K562 (cell line): ENCODE measurements around the gene SLC39A3. TPM values are rescaled to one million over a fixed set of nuclear protein-coding genes. Genes with fewer than 3 reads are reported as not detected.

Experiments used
- ATAC-seq: fragments of 200-7000 bp; cut with Tn5 transposase; 3 replicates; pipeline ENCODE4 v1.9.1; 2020; ENCODE audit warnings: moderate library complexity
- BruUV-seq: library from RNA; stranded (reverse); fragments of 400-500 nt; replicated peaks from 2 replicates; lab custom pipeline; 2021; lab: Mats Ljungman, UMichigan
- CTCF ChIA-PET: fragments of 300-600 bp; formaldehyde crosslinking; extraction: SDS; loops from one replicate; lab custom pipeline; 2021; ENCODE audit warnings: low intra/inter-chr PET ratio; lab: Yijun Ruan, JAX
- POLR2A ChIA-PET: fragments of 300-600, 350-650 bp; sonication (Branson Sonifier 250); formaldehyde crosslinking; extraction: SDS; loops from one replicate; lab custom pipeline; 2021; ENCODE audit warnings: antibody characterized with exemption, inconsistent platforms; lab: Yijun Ruan, JAX
- DNase-seq, 4 experiments: peaks; one replicate each; pipeline versions ENCODE4 v3.0.0 to v3.0.0-alpha.2; 2011 to 2018; ENCODE audit warnings: low spot score in 3 of 4, mixed read lengths in 3 of 4; ENCODE audit errors: extremely low read depth in 1 of 4
- FAIRE-seq: peaks from 2 replicates; lab custom pipeline; 2011; peaks lifted over from hg19 to GRCh38; lab: Jason Lieb, UNC
- H2AFZ ChIP-seq: 2 replicates; pipeline ENCODE4 v1.6.0; 2011; ENCODE audit warnings: low read depth, low read length, control low read depth, inconsistent platforms
- H3K27ac ChIP-seq: fragments of 200-600 bp; 3 replicates; pipeline ENCODE4 v1.8.0; 2011; ENCODE audit warnings: low read depth, mild to moderate bottlenecking, control low read depth, inconsistent platforms, low read length, moderate library complexity, mixed read lengths; ENCODE audit errors: extremely low read depth
- H3K27me3 ChIP-seq, 2 experiments: fragments of 300-600 bp in 1 of 2; 2 replicates in 1 of 2; 3 replicates in 1 of 2; pipeline versions ENCODE4 v1.6.0 to v1.8.0; 2011; ENCODE audit warnings: inconsistent platforms in 2 of 2, low read length in 2 of 2, mild to moderate bottlenecking in 1 of 2, mixed read lengths in 1 of 2, moderate library complexity in 1 of 2; ENCODE audit not compliant: control insufficient read depth in 2 of 2, insufficient read depth in 2 of 2
- H3K36me3 ChIP-seq: fragments of 300-600 bp; 3 replicates; pipeline ENCODE4 v1.8.0; 2011; ENCODE audit warnings: mild to moderate bottlenecking, low read length, inconsistent platforms; ENCODE audit not compliant: control insufficient read depth, insufficient read depth
- H3K4me1 ChIP-seq, 2 experiments: fragments of 200-600 bp in 1 of 2; replicated peaks in 1 of 2; 2 replicates in 1 of 2; 3 replicates in 1 of 2; pipeline versions ENCODE4 v1.5.1 to v1.8.0; 2011; ENCODE audit warnings: inconsistent platforms in 2 of 2, low read length in 2 of 2, mild to moderate bottlenecking in 1 of 2, mixed read lengths in 1 of 2, moderate library complexity in 1 of 2; ENCODE audit not compliant: control insufficient read depth in 2 of 2, insufficient read depth in 2 of 2
- H3K4me2 ChIP-seq: 2 replicates; pipeline ENCODE4 v1.6.1; 2011; ENCODE audit warnings: low read length, control low read depth, inconsistent platforms, mixed read lengths; ENCODE audit not compliant: insufficient read depth
- H3K4me3 ChIP-seq: fragments of 200-600 bp; sonication (generic), shearing (Covaris generic); 2 replicates; pipeline ENCODE4 v1.5.1; 2016; ENCODE audit warnings: control low read depth, inconsistent platforms
- H3K79me2 ChIP-seq: fragments of 200-600 bp; 3 replicates; pipeline ENCODE4 v1.8.0; 2011; ENCODE audit warnings: low read length, inconsistent platforms; ENCODE audit not compliant: control insufficient read depth, insufficient read depth
- H3K9ac ChIP-seq, 2 experiments: 2 replicates each; pipeline versions ENCODE4 v1.6.0 to v1.6.1; 2011; ENCODE audit warnings: low read depth in 2 of 2, low read length in 2 of 2, control low read depth in 1 of 2, inconsistent platforms in 1 of 2, mild to moderate bottlenecking in 1 of 2, mixed read lengths in 1 of 2; ENCODE audit not compliant: insufficient read depth in 1 of 2
- H3K9me1 ChIP-seq: one replicate; pipeline ENCODE4 v1.6.0; 2011; ENCODE audit warnings: inconsistent platforms, mild to moderate bottlenecking, low read length, moderate library complexity; ENCODE audit not compliant: control insufficient read depth, insufficient read depth
- H3K9me3 ChIP-seq: replicated peaks from 2 replicates; pipeline ENCODE4 v1.5.1; 2011; ENCODE audit warnings: low read depth, low read length, inconsistent platforms; ENCODE audit not compliant: control insufficient read depth, insufficient read depth
- H4K20me1 ChIP-seq: replicated peaks from 2 replicates; pipeline ENCODE4 v1.6.1; 2011; ENCODE audit warnings: low read length, inconsistent platforms, mixed read lengths; ENCODE audit not compliant: control insufficient read depth, insufficient read depth
- CXXC5 ChIP-seq: fragments of 250-450 bp; sonication (Bioruptor Pico); IDR thresholded peaks from 2 replicates; pipeline ENCODE4 v1.8.0; 2022; ENCODE audit warnings: inconsistent platforms, mild to moderate bottlenecking, moderate library complexity
- HDAC6 ChIP-seq: IDR thresholded peaks from 2 replicates; pipeline ENCODE4 v1.6.1; 2012; ENCODE audit warnings: low read depth, mild to moderate bottlenecking, control low read depth, inconsistent platforms, low read length, moderate library complexity
- PHF21A ChIP-seq: fragments of 450-650 bp; IDR thresholded peaks from 2 replicates; pipeline ENCODE4 v1.6.1; 2017; ENCODE audit warnings: low read depth, borderline replicate concordance
- SAFB ChIP-seq: fragments of 200-400 bp; formaldehyde crosslinking; IDR thresholded peaks from 2 replicates; pipeline ENCODE4 v1.6.1; 2017; ENCODE audit warnings: low read depth, low read length, borderline replicate concordance
- U2AF1 ChIP-seq: fragments of 200-400 bp; formaldehyde crosslinking; optimal IDR thresholded peaks from 2 replicates; pipeline ENCODE3; 2017; ENCODE audit warnings: mild to moderate bottlenecking, low read depth, low read length, moderate library complexity
- XRCC4 ChIP-seq: IDR thresholded peaks from one replicate; pipeline ENCODE4 v1.6.1; 2011; ENCODE audit not compliant: insufficient read depth, insufficient read length; ENCODE audit errors: extremely low read depth
- ZKSCAN3 ChIP-seq: fragments of 250-450 bp; sonication (Bioruptor Pico); IDR thresholded peaks from 2 replicates; pipeline ENCODE4 v1.4.0; 2020
- ZNF444 ChIP-seq: fragments of 250-450 bp; sonication (Bioruptor Pico); IDR thresholded peaks from 2 replicates; pipeline ENCODE4 v1.4.0; 2020; ENCODE audit warnings: mild to moderate bottlenecking, moderate library complexity
- WGBS: fragments of 100-300 bp; shearing (Covaris generic); methylation state at CpG from one replicate; pipeline ENCODE4 v1.1.6; 2016; ENCODE audit warnings: low coverage, mixed read lengths; ENCODE audit not compliant: insufficient coverage; ENCODE audit errors: missing lambda C conversion rate; 5-methylcytosine and 5-hydroxymethylcytosine counted together
- in situ Hi-C: fragments of 300-500 bp; cut with MboI; formaldehyde crosslinking; loops from 4 replicates; pipeline ENCODE4 v1.15.0; 2018; ENCODE audit warnings: inconsistent platforms, mixed read lengths
- intact Hi-C: fragments of 100-400 bp; cut with micrococcal nuclease; formaldehyde crosslinking; loops from 2 replicates; pipeline ENCODE4 v1.14.2; 2022
- polyA plus RNA-seq, 8 experiments: library from polyadenylated mRNA; depleted of rRNA in 4 of 8; stranded (reverse) in 5 of 8; unstranded in 3 of 8; fragments of >200 nt; fragmentation: Nextera tagmentation in 2 of 8; fragmentation: Illumina TruSeq in 1 of 8; extraction: Ambion mirVana in 2 of 8; extraction: Trizol in 1 of 8; gene quantifications; 2 replicates each; pipeline versions ENCODE4 v1.2.1 to v1.2.3, GENCODE V29; 2011 to 2014; ENCODE audit warnings: inconsistent platforms in 1 of 8, missing spikeins in 1 of 8
- total RNA-seq, 7 experiments: library from RNA; depleted of rRNA in 6 of 7; stranded (reverse); fragments of >200 nt in 6 of 7; fragmentation: Illumina TruSeq in 2 of 7; extraction: Trizol in 2 of 7; gene quantifications; 2 replicates each; pipeline versions ENCODE4 v1.2.1 to v1.2.3, GENCODE V29; 2011 to 2021; ENCODE audit warnings: low replicate concordance in 1 of 7
- TF ChIP-seq, protein P1 (sequence below), 2 experiments: IDR thresholded peaks; 2 replicates each; pipeline ENCODE4 v1.6.1; 2011; ENCODE audit warnings: borderline replicate concordance in 1 of 2, control low read depth in 1 of 2, low read depth in 1 of 2, low read length in 1 of 2, mild to moderate bottlenecking in 1 of 2, mixed read lengths in 1 of 2, moderate library complexity in 1 of 2; ENCODE audit not compliant: insufficient read depth in 1 of 2, insufficient read length in 1 of 2, poor library complexity in 1 of 2, severe bottlenecking in 1 of 2; ENCODE audit errors: extremely low read depth in 1 of 2
- TF ChIP-seq, protein P2 (sequence below): fragments of 450-650 bp; formaldehyde crosslinking; IDR thresholded peaks from 2 replicates; pipeline ENCODE4 v1.4.0; 2020; ENCODE audit warnings: mild to moderate bottlenecking, mixed read lengths
- TF ChIP-seq, protein P3 (sequence below): fragments of 150-350 bp; conservative IDR thresholded peaks from 2 replicates; pipeline ENCODE4 v1.6.1; 2014; ENCODE audit warnings: low read length
- TF ChIP-seq, protein P4 (sequence below): fragments of 250-450 bp; sonication (Bioruptor Pico); IDR thresholded peaks from 2 replicates; pipeline ENCODE4 v1.6.1; 2021; ENCODE audit warnings: mild to moderate bottlenecking

The SLC39A3 gene
- total and polyA plus RNA-seq, 9 of the 15 experiments (the other 6 are each of a cell fraction or from before 2014, with no cell fraction given) = 2.3 to 215 (median 127) TPM

DNA sequence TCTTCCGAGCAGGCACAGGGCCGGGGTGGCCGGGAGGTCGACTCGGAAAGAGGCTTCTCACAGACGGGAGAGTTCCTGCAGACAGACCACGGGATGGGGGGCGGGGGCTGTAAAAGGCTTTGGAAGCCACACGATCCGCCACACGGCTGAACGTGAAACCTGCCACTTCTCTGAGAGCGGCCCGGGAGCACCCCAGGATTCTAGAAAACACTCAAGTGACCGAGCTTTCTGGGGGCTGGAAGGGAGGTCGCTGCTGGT, 15.6 kb upstream of the SLC39A3 start:
- H3K27ac ChIP-seq = no peak overlapping the region
- no peaks in the 10 kb centered on the region for H3K9me1 ChIP-seq
- no peak for FAIRE-seq
- no TSS peak for BruUV-seq
- ChIA-PET CTCF (no interaction called here), POLR2A (no interaction called here)
- DNase-seq = no peak
- no peaks in the 10 kb centered on the region for H3K9me3 ChIP-seq
- in situ Hi-C loops = no loop called here
- TF ChIP-seq ZKSCAN3 (no peak), CXXC5 (no peak), XRCC4 (no peak), U2AF1 (no peak), HDAC6 (no peak), SAFB (no peak), PHF21A (no peak), ZNF444 (CRISPR knock-in tag) (no peak)
- TF ChIP-seq, protein P1, sequence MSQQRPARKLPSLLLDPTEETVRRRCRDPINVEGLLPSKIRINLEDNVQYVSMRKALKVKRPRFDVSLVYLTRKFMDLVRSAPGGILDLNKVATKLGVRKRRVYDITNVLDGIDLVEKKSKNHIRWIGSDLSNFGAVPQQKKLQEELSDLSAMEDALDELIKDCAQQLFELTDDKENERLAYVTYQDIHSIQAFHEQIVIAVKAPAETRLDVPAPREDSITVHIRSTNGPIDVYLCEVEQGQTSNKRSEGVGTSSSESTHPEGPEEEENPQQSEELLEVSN (IDR thresholded peaks at IDR 0.05; ENCODE audit: borderline replicate concordance in 1 of 2, extremely low read depth in 1 of 2, insufficient read depth in 1 of 2, insufficient read length in 1 of 2, low read depth in 1 of 2, low read length in 1 of 2, poor library complexity in 1 of 2, severe bottlenecking in 1 of 2) = no peak
- TF ChIP-seq, protein P2, sequence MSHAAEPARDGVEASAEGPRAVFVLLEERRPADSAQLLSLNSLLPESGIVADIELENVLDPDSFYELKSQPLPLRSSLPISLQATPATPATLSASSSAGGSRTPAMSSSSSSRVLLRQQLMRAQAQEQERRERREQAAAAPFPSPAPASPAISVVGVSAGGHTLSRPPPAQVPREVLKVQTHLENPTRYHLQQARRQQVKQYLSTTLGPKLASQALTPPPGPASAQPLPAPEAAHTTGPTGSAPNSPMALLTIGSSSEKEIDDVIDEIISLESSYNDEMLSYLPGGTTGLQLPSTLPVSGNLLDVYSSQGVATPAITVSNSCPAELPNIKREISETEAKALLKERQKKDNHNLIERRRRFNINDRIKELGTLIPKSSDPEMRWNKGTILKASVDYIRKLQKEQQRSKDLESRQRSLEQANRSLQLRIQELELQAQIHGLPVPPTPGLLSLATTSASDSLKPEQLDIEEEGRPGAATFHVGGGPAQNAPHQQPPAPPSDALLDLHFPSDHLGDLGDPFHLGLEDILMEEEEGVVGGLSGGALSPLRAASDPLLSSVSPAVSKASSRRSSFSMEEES (CRISPR knock-in tag) = no peak
- TF ChIP-seq, protein P3, sequence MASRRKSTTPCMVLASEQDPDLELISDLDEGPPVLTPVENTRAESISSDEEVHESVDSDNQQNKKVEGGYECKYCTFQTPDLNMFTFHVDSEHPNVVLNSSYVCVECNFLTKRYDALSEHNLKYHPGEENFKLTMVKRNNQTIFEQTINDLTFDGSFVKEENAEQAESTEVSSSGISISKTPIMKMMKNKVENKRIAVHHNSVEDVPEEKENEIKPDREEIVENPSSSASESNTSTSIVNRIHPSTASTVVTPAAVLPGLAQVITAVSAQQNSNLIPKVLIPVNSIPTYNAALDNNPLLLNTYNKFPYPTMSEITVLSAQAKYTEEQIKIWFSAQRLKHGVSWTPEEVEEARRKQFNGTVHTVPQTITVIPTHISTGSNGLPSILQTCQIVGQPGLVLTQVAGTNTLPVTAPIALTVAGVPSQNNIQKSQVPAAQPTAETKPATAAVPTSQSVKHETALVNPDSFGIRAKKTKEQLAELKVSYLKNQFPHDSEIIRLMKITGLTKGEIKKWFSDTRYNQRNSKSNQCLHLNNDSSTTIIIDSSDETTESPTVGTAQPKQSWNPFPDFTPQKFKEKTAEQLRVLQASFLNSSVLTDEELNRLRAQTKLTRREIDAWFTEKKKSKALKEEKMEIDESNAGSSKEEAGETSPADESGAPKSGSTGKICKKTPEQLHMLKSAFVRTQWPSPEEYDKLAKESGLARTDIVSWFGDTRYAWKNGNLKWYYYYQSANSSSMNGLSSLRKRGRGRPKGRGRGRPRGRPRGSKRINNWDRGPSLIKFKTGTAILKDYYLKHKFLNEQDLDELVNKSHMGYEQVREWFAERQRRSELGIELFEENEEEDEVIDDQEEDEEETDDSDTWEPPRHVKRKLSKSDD = no peak
- TF ChIP-seq, protein P4, sequence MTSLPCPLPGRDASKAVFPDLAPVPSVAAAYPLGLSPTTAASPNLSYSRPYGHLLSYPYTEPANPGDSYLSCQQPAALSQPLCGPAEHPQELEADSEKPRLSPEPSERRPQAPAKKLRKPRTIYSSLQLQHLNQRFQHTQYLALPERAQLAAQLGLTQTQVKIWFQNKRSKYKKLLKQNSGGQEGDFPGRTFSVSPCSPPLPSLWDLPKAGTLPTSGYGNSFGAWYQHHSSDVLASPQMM (CRISPR knock-in tag) = no peak
- peaks cover 67% of the 10 kb centered on the region; the same call in 2 of the 3 replicates for H3K36me3 ChIP-seq
- H3K4me3 ChIP-seq = no peak overlapping the region
- intact Hi-C loops = no loop called here
- no peaks in the 10 kb centered on the region for H3K27me3 ChIP-seq
- no peak overlapping the region; a peak in 1 of 4 replicates for H3K9ac ChIP-seq
- H4K20me1 ChIP-seq = no peaks in the 10 kb centered on the region
- 95% methylated on average over 13 of the region's 16 CpGs for WGBS
- no peak for ATAC-seq
- H2AFZ ChIP-seq = no peak overlapping the region
- no peak overlapping the region for H3K4me2 ChIP-seq
- H3K79me2 ChIP-seq = no peaks in the 10 kb centered on the region
- H3K4me1 ChIP-seq = peaks cover 0 to 14% of the 10 kb centered on the region in 2 experiments; a peak in 1 of 5 replicates
